ENCODE data around the gene ACY1. TPM values are rescaled to one million over a fixed set of nuclear protein-coding genes. Genes with fewer than 3 reads are reported as not detected.

The ACY1 gene
- polyA plus RNA-seq, 4 donors = 23.9 to 132 (median 83.9) TPM

GRCh38 chr3:51962854-51963530 lies 20.3 kb upstream of the ACY1 start:
- no peak for DNase-seq (ENCODE audit: low read depth in 4 of 4, low spot score in 3 of 4)

- DNase-seq (ENCODE audit: low read depth in 4 of 4, low spot score in 3 of 4) = peak in 1 of 4 donors; percentile 70
Observed at GRCh38 chr3:51963951-51964451, 19.3 kb upstream of the ACY1 start.

- DNase-seq (ENCODE audit: low read depth in 4 of 4, low spot score in 3 of 4) = no peak
Observed at GRCh38 chr3:51964521-51964920, 18.8 kb upstream of the ACY1 start.

DNA sequence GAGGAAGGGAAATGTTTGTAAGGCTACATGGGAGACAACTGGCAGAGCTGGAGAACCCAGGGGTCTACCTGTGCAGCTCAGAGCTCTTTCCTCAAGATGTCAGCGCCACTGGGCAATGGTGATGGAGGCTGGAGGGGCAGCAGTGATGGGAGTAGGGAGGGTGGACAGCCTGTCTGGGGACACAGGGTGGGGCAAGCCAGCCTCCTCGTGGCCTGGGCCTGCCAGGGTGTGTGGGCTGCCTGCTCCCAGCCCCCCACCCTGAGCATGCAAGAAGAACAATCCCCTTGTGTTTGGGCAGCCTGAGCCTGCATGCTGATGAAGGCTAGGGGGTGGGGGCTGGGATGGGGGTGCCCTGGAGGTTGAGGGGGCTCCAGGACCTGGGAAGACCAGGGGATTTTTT lies 17.3 kb upstream of the ACY1 start:
- DNase-seq (ENCODE audit: low read depth in 4 of 4, low spot score in 3 of 4) = no peak

GRCh38 chr3:51966486-51966885 lies 16.8 kb upstream of the ACY1 start:
- DNase-seq (ENCODE audit: low read depth in 4 of 4, low spot score in 3 of 4) = no peak

- no peak for DNase-seq (ENCODE audit: low read depth in 4 of 4, low spot score in 3 of 4)
Observed at GRCh38 chr3:51966922-51967383, 16.4 kb upstream of the ACY1 start.

- no peak for DNase-seq (ENCODE audit: low read depth in 4 of 4, low spot score in 3 of 4)
Observed at GRCh38 chr3:51967384-51968169, 15.8 kb upstream of the ACY1 start, which contains the start of gene PCBP4. Gene PCBP4, minus strand, starts transcription at chr3:51967454. Its CDS starts 6,214 bp downstream, at chr3:51961240.

DNA sequence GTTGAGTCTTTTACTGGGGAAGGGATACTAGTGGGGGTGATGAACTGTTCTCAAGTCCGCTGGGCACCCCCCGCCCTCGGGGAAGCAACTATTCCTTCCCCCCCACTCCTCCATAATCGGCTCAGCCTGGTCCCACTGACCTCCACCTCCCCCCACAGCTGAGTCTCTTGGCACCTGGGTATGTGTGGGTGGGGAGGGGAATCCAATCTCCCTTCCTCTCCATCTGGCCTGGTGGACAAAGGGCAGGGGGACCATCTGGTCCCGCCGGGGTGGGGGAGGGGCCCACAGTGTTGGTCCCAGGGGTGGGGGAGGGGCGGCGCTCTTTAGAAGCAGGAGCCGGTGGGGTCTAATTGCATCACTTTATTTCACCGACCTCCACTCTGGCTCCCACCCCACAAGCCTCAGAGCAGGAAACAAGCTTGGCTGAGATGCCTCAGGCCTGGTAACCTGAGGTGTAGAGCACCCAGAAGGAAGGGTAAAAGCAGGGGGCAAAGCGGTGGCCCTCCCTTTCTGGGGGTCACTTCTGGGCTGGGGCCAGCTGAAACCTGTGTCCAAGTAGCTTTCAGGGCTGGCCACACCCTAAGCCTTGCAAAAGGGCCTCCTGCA lies 15.1 kb upstream of the ACY1 start:
- no peak for DNase-seq (ENCODE audit: low read depth in 4 of 4, low spot score in 3 of 4)

DNA sequence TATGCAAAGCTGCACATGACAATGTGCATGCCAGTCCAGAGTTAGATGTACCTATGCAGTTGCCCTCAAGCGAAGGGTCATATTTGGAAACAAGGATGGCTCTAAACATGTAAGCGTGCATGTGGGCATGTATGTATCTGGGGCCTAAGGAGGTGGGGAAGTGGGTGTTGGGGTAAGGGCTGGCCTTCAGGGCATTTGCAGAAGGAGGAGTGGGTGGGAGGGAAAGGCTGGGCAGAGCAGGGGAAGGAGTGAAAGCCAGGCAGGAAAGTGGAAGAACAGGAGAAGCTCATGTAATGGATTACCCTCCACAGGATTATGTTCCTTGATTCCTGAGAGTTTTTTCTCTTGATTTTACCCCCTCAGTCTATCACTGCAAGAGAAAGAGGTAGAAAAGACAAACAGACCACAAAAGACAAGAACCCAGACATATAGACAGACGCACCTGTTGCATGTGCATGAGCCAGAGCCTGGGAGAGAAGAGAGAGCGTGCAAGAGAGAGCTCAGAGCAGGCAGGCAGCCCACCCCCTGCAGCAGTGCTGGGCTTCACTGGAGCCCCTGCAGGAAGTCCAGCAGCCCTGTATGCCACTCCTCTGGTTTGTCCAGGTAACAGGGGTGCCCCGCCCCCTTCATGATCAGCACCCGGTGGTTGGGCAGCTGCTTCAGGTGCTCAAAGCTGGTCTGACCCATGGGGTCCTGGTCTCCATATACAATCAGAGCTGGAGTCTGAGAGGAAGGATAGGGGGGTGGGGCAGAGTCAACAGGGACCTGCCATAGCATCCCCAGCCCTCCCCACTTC lies 14.3 kb upstream of the ACY1 start:
- no peak for DNase-seq (ENCODE audit: low read depth in 4 of 4, low spot score in 3 of 4)

GRCh38 chr3:51969841-51970240 lies 13.5 kb upstream of the ACY1 start:
- no peak for DNase-seq (ENCODE audit: low read depth in 4 of 4, low spot score in 3 of 4)

DNA sequence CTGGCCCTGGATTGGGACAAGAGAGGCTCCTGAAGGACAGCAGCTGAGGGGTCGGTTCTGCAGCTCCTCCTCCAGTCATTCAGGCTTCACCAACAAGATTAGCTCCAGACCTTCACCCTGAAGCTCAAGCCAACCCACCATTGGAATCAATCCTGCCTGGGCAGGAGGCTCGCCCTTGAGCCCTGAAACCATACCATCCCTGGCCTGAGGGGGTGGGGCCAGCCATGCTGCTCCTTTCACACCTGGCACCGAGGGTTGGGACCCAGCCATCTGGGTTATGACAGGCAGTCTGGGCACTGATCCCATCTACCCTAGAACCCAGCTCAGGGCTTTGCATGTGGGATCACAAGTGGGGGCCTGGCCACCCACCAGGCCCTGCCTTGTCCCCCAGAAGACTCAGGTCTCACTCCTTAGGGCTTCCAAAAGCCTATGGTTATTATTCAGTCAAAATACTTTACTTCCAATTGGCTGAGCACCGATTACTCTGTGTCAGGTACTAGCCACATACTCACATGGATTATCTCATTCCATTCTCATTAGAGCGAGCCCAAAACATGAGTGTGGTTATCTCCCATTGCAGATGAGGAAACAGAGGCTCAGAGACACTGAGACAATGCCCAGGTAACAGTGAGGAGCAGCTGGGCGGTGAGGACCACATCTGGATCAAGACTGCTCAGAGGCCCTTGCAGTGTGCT lies 12.6 kb upstream of the ACY1 start:
- DNase-seq (ENCODE audit: low read depth in 4 of 4, low spot score in 3 of 4) = no peak

DNA sequence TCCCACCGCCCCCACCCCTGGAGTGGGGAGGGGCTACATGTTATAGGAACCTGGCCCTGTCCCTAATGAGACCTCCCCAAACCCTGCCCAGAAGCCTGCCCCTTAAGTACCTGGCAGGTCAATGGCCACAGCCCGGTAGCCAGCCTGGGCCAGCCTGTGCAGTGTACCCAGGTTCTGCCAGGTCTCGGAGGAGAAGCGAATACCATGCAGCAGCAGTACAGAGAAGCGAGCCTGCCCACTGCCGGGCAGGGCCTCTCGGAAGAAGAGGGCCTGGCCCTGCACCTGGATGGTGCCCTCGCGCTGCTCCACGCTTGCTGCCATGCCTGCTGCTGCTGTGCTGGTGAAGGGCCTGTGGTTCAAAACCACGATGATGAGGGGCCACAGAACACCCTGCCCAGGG lies 12.0 kb upstream of the ACY1 start:
- DNase-seq (ENCODE audit: low read depth in 4 of 4, low spot score in 3 of 4) = no peak

- no peak for DNase-seq (ENCODE audit: low read depth in 4 of 4, low spot score in 3 of 4)
Observed at GRCh38 chr3:51974277-51974962, 8.9 kb upstream of the ACY1 start.

DNA sequence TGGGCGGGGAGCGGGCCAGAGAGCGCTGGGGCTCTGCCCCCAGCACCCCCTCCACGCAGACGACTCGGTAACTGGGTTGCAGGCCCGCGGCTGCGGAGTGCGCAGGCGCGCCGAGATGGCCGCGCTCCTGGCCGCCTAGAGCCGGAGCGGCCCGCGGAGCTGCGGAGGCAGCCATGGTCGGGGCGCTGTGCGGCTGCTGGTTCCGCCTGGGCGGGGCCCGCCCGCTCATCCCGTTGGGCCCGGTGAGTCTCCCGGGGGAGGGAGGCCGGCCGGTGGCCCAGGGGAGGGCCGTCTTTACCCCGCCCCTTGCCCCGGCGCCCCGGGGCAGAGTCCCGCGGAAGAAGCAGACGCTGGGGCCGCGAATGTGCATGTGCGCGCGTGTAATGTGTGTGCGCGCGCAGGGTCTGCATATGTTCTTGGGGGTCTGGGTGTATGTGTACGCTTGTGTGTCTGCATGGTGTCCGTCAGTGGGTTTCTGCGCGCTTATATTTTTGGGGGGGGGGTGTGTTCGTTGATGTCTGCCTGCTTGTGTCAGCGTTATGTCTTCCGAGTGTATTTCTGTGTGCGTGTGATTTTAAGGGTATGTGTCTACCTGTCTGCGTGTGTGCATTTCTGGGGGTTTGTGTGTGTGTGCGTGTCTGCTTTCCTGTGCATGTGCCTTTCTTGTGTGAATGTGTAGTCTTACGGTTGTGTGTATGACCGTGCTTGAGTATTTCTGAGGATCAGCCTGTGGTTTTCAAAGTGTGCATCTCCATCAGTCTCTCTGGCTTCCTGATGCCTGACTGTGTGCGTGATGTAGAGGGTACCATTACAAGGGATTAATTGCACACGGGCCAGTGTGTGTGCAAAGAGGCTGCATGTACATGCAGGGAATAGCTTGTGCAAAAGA lies 8.1 kb upstream of the ACY1 start, which contains the start of gene ABHD14A:
Gene ABHD14A, plus strand, starts transcription at position 102 of the 889 bp plus-strand sequence. Its CDS starts 72 bp downstream, at position 174.
- no peak for DNase-seq (ENCODE audit: low read depth in 4 of 4, low spot score in 3 of 4)

GRCh38 chr3:51975852-51976549 lies 7.3 kb upstream of the ACY1 start:
- no peak for DNase-seq (ENCODE audit: low read depth in 4 of 4, low spot score in 3 of 4)

GRCh38 chr3:51977446-51978142 lies 5.7 kb upstream of the ACY1 start:
- no peak for DNase-seq (ENCODE audit: low read depth in 4 of 4, low spot score in 3 of 4)

- no peak for DNase-seq (ENCODE audit: low read depth in 4 of 4, low spot score in 3 of 4)
Observed at GRCh38 chr3:51978143-51978502, 5.2 kb upstream of the ACY1 start.

Data from left renal pelvis (tissue), 4 donors.